NCI-H1105 treated with DMSO at 0.1 percent for 48 hours (cell line): Measurements from ENCODE around the gene NEB.
"Not testable (repeated sequence)": the region's sequence is repeated elsewhere in the genome, so short reads cannot be mapped to it uniquely, and the experiment has no call there.

Experiments used
- DNase-seq: peaks from one replicate; lab custom pipeline; 2025; lab: John Stamatoyannopoulos, UW

NEB gene

GRCh38 chr2:151757861-151758260, 23.6 kb upstream of the NEB start:
- peak; percentile 40 for DNase-seq

GRCh38 chr2:151756820-151757219, 22.5 kb upstream of the NEB start:
- DNase-seq: no peak

GRCh38 chr2:151754253-151754897, 20.1 kb upstream of the NEB start:
- DNase-seq: no peak

- DNase-seq: no peak
Observed at GRCh38 chr2:151753540-151753939, 19.3 kb upstream of the NEB start.

- not testable (repeated sequence) for DNase-seq
Observed at GRCh38 chr2:151745261-151745660, 11.0 kb upstream of the NEB start.

GRCh38 chr2:151730262-151730975, 3.9 kb downstream of the NEB start:
- DNase-seq: no peak

- no peak for DNase-seq
Observed at GRCh38 chr2:151729837-151730236, 4.4 kb downstream of the NEB start.

GRCh38 chr2:151729415-151729811, 4.9 kb downstream of the NEB start:
- DNase-seq: no peak

GRCh38 chr2:151728804-151729414, 5.4 kb downstream of the NEB start:
- no peak for DNase-seq

- DNase-seq: no peak
Observed at GRCh38 chr2:151727593-151728552, 6.4 kb downstream of the NEB start.

GRCh38 chr2:151721161-151721560, 13.1 kb downstream of the NEB start:
- no peak for DNase-seq

GRCh38 chr2:151720521-151720920, 13.8 kb downstream of the NEB start:
- DNase-seq: no peak

GRCh38 chr2:151718796-151719195, 15.5 kb downstream of the NEB start:
- DNase-seq: no peak

- no peak for DNase-seq
Observed at GRCh38 chr2:151718247-151718646, 16.0 kb downstream of the NEB start.

GRCh38 chr2:151716721-151717120, 17.6 kb downstream of the NEB start:
- DNase-seq: no peak

GRCh38 chr2:151713291-151713903, 20.9 kb downstream of the NEB start:
- no peak for DNase-seq

- DNase-seq: no peak
Observed at GRCh38 chr2:151711025-151711424, 23.3 kb downstream of the NEB start.

- no peak for DNase-seq
Observed at GRCh38 chr2:151708788-151709187, 25.5 kb downstream of the NEB start.

- DNase-seq: no peak
Observed at GRCh38 chr2:151707857-151708256, 26.4 kb downstream of the NEB start.

- not testable (repeated sequence) for DNase-seq
Observed at GRCh38 chr2:151704480-151704961, 29.8 kb downstream of the NEB start.

GRCh38 chr2:151698134-151698533, 36.1 kb downstream of the NEB start:
- DNase-seq: not testable (repeated sequence)

- no peak for DNase-seq
Observed at GRCh38 chr2:151695778-151696177, 38.5 kb downstream of the NEB start.
